ENCODE measurements around the gene CNTN1.
A peak's percentile ranks its signal among the peaks of the same experiment; 100 is the strongest.

Gene CNTN1

GRCh38 chr12:40692765-40693206, 547 bp downstream of the CNTN1 start (continued):
- TF ChIP-seq ZBTB11 (tag by site-specific recombination; conservative IDR thresholded peaks at IDR 0.05; ENCODE audit: low read depth) (no peak), RBAK (tag by site-specific recombination; IDR thresholded peaks at IDR 0.05) (no peak), ZNF121 (tag by site-specific recombination; IDR thresholded peaks at IDR 0.05) (no peak), ZNF37A (tag by site-specific recombination; IDR thresholded peaks at IDR 0.05) (no peak), ZNF639 (tag by site-specific recombination; IDR thresholded peaks at IDR 0.05) (no peak), ZNF426 (tag by site-specific recombination; IDR thresholded peaks at IDR 0.05) (no peak), ZNF621 (tag by site-specific recombination; IDR thresholded peaks at IDR 0.05) (no peak), ZNF266 (tag by site-specific recombination; IDR thresholded peaks at IDR 0.05; ENCODE audit: low read depth) (no peak), ZNF785 (tag by site-specific recombination; IDR thresholded peaks at IDR 0.05) (no peak), ZNF544 (tag by site-specific recombination; IDR thresholded peaks at IDR 0.05) (no peak), ZNF350 (tag by site-specific recombination; IDR thresholded peaks at IDR 0.05) (no peak), ZNF248 (tag by site-specific recombination; IDR thresholded peaks at IDR 0.05) (no peak), ZNF777 (tag by site-specific recombination; IDR thresholded peaks at IDR 0.05; ENCODE audit: borderline replicate concordance) (0 out of 2 replicates have a peak, but pooled peaks have one; percentile 11), ZBTB48 (tag by site-specific recombination; IDR thresholded peaks at IDR 0.05) (peak; percentile 72), ZNF394 (tag by site-specific recombination; IDR thresholded peaks at IDR 0.05; ENCODE audit: borderline replicate concordance) (no peak), ZNF341 (tag by site-specific recombination; IDR thresholded peaks at IDR 0.05; ENCODE audit: low read depth) (no peak), BCL11B (tag by site-specific recombination; IDR thresholded peaks at IDR 0.05; ENCODE audit: low read depth) (no peak), IKZF3 (tag by site-specific recombination; IDR thresholded peaks at IDR 0.05) (no peak), GLI4 (tag by site-specific recombination; IDR thresholded peaks at IDR 0.05) (no peak), ZBTB49 (tag by site-specific recombination; IDR thresholded peaks at IDR 0.05; ENCODE audit: low read depth) (no peak), GLIS2 (tag by site-specific recombination; IDR thresholded peaks at IDR 0.05) (0 out of 2 replicates have a peak, but pooled peaks have one; percentile 18), ZNF175 (tag by site-specific recombination; IDR thresholded peaks at IDR 0.05) (no peak), ZNF488 (tag by site-specific recombination; IDR thresholded peaks at IDR 0.05) (no peak), ZNF518A (tag by site-specific recombination; conservative IDR thresholded peaks at IDR 0.05; ENCODE audit: low read depth) (no peak), ZNF211 (tag by site-specific recombination; IDR thresholded peaks at IDR 0.05; ENCODE audit: low read depth) (no peak)

Data from HEK293 (cell line).